SU-DHL-6 (cell line): ENCODE results near the gene KRTAP5-3.

Experiments used
- H2AFZ ChIP-seq: fragments of 200-600 bp; sonication (generic); 2 replicates; pipeline ENCODE4 v1.6.1; 2014; ENCODE audit warnings: low read depth, mild to moderate bottlenecking, moderate library complexity, mixed read lengths, antibody characterized with exemption, low read length; ENCODE audit not compliant: severe bottlenecking
- H3F3A ChIP-seq: fragments of 200-600 bp; shearing (Covaris generic); 2 replicates; pipeline ENCODE4 v1.6.0; 2016; ENCODE audit warnings: antibody characterized with exemption, mild to moderate bottlenecking; ENCODE audit not compliant: insufficient read depth
- H3K27ac ChIP-seq: fragments of 200-600 bp; sonication (generic); 2 replicates; pipeline ENCODE4 v1.5.1; 2016; ENCODE audit warnings: low read depth, mild to moderate bottlenecking, low read length, moderate library complexity, mixed read lengths
- H3K27me3 ChIP-seq: fragments of 200-600 bp; sonication (generic), shearing (Covaris generic); 2 replicates; pipeline ENCODE4 v1.6.0; 2014; ENCODE audit warnings: mild to moderate bottlenecking, low read length
- H3K36me3 ChIP-seq: fragments of 200-600 bp; sonication (generic); 2 replicates; pipeline ENCODE4 v1.6.1; 2014; ENCODE audit warnings: mild to moderate bottlenecking, low read length, mixed read lengths
- H3K4me2 ChIP-seq: fragments of 300-600, 200-600 bp; shearing (Covaris generic), sonication (generic); 2 replicates; pipeline ENCODE4 v1.6.0; 2014; ENCODE audit warnings: low read length, low read depth, mild to moderate bottlenecking; ENCODE audit not compliant: poor library complexity, severe bottlenecking
- H3K4me3 ChIP-seq: fragments of 200-600 bp; sonication (generic); 2 replicates; pipeline ENCODE4 v1.5.1; 2014; ENCODE audit warnings: antibody characterized with exemption, low read length, mild to moderate bottlenecking, mixed read lengths; ENCODE audit not compliant: insufficient read depth, poor library complexity, severe bottlenecking
- H3K79me2 ChIP-seq: fragments of 200-600 bp; sonication (generic); 2 replicates; pipeline ENCODE4 v1.6.1; 2014; ENCODE audit warnings: mild to moderate bottlenecking, low read length, moderate library complexity; ENCODE audit not compliant: insufficient read depth
- H3K9ac ChIP-seq: fragments of 200-600 bp; sonication (generic); 2 replicates; pipeline ENCODE4 v1.7.0; 2014; ENCODE audit warnings: mild to moderate bottlenecking, low read length
- H3K9me2 ChIP-seq: fragments of 200-600 bp; sonication (generic); replicated peaks from 2 replicates; pipeline ENCODE4 v1.6.1; 2014; ENCODE audit warnings: low read length; ENCODE audit not compliant: insufficient read depth
- H3K9me3 ChIP-seq: fragments of 200-600 bp; sonication (generic); 2 replicates; pipeline ENCODE4 v1.6.1; 2014; ENCODE audit warnings: low read length, mixed read lengths; ENCODE audit not compliant: insufficient read depth
- H4K20me1 ChIP-seq: fragments of 200-600 bp; sonication (generic); 2 replicates; pipeline ENCODE4 v1.6.1; 2014; ENCODE audit warnings: low read depth, mild to moderate bottlenecking, antibody characterized with exemption, low read length, moderate library complexity, mixed read lengths
- CTCF ChIP-seq: fragments of 200-600 bp; sonication (generic); IDR thresholded peaks from one replicate; pipeline ENCODE4 v1.5.1; 2017; ENCODE audit warnings: antibody characterized with exemption, mild to moderate bottlenecking, low read length, moderate library complexity; ENCODE audit not compliant: insufficient read depth, poor library complexity, severe bottlenecking
- EZH2phosphoT487 ChIP-seq: fragments of 200-600 bp; sonication (generic), shearing (Covaris generic); conservative IDR thresholded peaks from 2 replicates; pipeline ENCODE4 v1.6.1; 2018; ENCODE audit warnings: mild to moderate bottlenecking, antibody characterized with exemption, low read length, moderate library complexity, mixed read lengths

The KRTAP5-3 gene

GRCh38 chr11:1655168-1656060 is 47.2 kb upstream of the KRTAP5-3 start:
- Histone ChIP-seq H3K79me2 (no peaks in the 10 kb centered on the region), H2AFZ (no peak overlapping the region), H3K9ac (no peak overlapping the region), H3K36me3 (no peaks in the 10 kb centered on the region), H3K27ac (no peak overlapping the region), H3K27me3 (no peaks in the 10 kb centered on the region), H3K4me3 (no peak overlapping the region), H3K9me2 (no peaks in the 10 kb centered on the region), H3F3A (no peaks in the 10 kb centered on the region), H3K9me3 (no peaks in the 10 kb centered on the region), H3K4me2 (no peak overlapping the region), H4K20me1 (no peaks in the 10 kb centered on the region)
- TF ChIP-seq EZH2phosphoT487 (no peak), CTCF (no peak)

- TF ChIP-seq CTCF (no peak), EZH2phosphoT487 (no peak)
- Histone ChIP-seq H3K27ac (no peak overlapping the region), H4K20me1 (no peaks in the 10 kb centered on the region), H3K27me3 (no peaks in the 10 kb centered on the region), H3K9ac (no peak overlapping the region), H3K9me3 (no peaks in the 10 kb centered on the region), H3K9me2 (no peaks in the 10 kb centered on the region), H3K4me3 (no peak overlapping the region), H3K4me2 (no peak overlapping the region), H3K36me3 (no peaks in the 10 kb centered on the region), H3K79me2 (no peaks in the 10 kb centered on the region), H3F3A (no peaks in the 10 kb centered on the region), H2AFZ (no peak overlapping the region)
Measured at GRCh38 chr11:1654388-1655167, 46.3 kb upstream of the KRTAP5-3 start.

GRCh38 chr11:1653541-1654387 is 45.5 kb upstream of the KRTAP5-3 start:
- TF ChIP-seq EZH2phosphoT487 = no peak
- TF ChIP-seq CTCF = no peak
- Histone ChIP-seq H3K9me3 (no peaks in the 10 kb centered on the region), H3K9me2 (no peaks in the 10 kb centered on the region), H3K9ac (no peak overlapping the region), H2AFZ (no peak overlapping the region), H3K4me3 (no peak overlapping the region), H4K20me1 (no peaks in the 10 kb centered on the region), H3F3A (no peaks in the 10 kb centered on the region), H3K27ac (no peak overlapping the region), H3K79me2 (no peaks in the 10 kb centered on the region), H3K27me3 (no peaks in the 10 kb centered on the region), H3K4me2 (no peak overlapping the region), H3K36me3 (no peaks in the 10 kb centered on the region)
